HUDEP-2 (cell line): ENCODE results near the gene OR2H2.

Experiments used
- DNase-seq, 76 experiments: peaks; one replicate each; lab custom pipeline; 2025; ENCODE audit not compliant: unreplicated experiment in 76 of 76; lab: John Stamatoyannopoulos, UW

The OR2H2 gene

DNA sequence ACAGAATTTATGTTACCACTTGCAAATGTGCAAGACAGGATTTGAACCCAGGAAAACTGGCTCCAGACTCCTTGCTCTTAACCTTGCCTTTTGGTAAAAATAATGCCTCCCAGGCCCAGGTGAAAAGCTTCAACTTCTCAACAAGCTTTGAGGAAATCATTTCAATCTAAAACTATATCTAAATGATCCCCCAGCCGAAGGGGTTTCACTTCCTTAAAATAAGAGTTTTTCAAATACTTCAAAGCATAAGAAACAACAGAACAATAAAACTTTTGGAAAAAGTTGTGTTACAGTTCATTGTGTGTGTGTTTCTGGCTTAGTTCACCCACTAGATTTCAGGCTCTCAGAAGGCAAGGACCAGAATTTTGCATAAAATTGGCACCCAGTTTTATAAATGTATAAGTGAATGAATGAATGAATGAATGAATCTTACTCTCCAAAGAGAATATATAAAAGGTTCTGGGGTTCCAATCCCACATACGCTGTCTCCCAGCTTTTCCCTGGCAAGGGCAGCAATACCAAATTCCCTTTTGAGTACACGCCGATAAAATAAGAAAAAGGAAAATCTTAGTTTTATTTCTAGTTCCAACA, 5.4 kb downstream of the OR2H2 start:
- DNase-seq, result no peak

DNA sequence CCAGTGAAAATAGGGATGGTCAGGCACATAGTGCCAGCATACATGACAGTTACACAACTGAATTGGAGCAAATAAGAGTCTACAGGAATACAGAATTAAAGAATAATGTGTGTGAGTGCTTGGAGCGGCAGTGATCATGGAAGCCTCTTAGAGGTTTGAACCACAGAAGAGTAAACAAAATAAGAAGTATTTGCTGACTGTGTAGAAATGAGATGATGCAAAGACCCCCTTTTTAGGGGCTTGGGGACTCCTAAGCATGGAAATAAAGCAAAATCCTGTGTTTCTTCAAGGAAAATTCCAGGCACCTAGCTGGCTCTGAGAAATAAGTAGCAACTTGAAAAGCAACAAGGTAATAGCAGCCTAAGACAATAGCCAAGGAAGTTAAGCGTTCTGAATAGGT, 6.8 kb downstream of the OR2H2 start:
- DNase-seq, result no peak

GRCh38 chr6:29593199-29593855, 8.4 kb downstream of the OR2H2 start:
- DNase-seq, result peak in 3 of 76 experiments; percentile 8 to 17 (median 10)

GRCh38 chr6:29596381-29596900, 11.5 kb downstream of the OR2H2 start:
- no peak for DNase-seq

DNA sequence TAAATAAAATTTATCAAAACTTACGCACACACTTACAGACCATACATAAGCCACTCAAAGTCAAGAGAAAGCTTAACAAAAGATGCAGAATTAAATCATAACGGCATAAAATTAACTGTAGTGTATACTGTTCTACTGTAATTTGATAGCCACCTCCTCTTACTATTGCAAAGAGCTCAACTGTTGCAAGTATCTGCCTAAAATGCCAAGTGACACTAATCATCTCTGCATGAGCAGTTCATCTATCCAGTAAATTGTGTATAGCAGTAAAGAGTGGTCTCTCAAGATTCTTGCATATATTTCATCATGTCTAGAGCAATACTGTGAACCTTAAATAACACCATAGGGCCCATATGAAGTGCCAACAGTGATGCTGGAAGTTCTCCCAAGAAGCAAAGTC, 12.3 kb downstream of the OR2H2 start:
- no peak for DNase-seq

GRCh38 chr6:29598172-29598747, 13.3 kb downstream of the OR2H2 start:
- DNase-seq, result no peak

DNA sequence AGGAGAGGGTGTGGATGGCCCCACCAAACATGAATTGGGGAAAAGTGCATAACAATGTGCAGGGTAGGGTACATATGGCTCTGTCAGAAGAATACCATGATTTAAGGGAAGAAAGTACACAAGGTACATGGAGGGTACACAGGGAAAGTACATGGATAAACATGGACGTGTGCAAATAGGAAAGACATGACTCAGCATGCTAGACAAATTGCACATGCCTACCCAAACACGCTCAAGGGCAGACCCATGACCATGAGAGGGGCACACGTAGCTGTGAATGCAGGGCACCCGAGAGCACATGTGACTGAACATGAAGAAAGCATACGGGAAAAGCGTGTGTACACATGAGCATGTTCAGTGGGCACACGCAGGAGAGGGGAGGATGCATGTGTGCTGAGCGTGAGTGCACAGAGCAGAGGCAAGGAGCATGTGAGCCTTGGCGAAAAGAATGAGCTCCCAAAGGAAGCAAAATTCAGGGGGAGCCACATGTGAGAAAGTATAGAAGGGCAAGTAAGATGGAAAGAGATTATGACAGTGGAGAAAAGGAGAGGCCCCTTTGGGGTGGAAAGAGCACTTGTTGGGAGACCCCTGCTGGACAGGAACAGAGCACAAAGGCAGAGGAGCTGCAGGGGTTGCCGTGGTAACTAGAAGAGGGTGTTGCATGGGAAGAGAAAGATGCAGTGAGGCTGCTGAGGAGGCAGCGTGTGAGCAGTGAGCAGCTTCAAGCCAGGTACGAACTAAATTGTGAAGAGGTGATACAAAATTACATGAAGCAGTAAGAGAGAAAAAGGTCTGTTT, 17.8 kb downstream of the OR2H2 start:
- peak in 18 of 76 experiments; percentile 1 to 52 (median 20) for DNase-seq

DNA sequence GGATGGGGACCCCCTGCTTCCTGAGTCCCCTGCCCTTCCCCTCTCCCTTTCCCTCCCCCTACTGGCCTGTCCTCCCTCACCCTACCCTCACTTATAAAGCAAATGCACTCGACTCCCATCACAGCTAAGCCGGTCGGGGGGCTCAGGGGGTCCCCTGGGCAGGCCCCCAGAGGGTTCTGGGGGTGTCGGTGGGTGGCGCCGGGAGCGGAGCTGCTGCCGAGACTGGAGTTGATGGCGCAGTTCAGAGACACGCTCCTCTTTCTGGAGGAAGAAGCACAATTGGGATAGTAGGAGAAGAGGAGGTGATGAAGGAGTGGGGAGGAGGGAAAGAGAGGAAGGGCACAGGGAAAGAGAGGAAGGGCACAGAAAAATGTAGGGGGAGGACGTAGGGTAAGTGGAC, 18.5 kb downstream of the OR2H2 start:
- DNase-seq, result no peak

DNA sequence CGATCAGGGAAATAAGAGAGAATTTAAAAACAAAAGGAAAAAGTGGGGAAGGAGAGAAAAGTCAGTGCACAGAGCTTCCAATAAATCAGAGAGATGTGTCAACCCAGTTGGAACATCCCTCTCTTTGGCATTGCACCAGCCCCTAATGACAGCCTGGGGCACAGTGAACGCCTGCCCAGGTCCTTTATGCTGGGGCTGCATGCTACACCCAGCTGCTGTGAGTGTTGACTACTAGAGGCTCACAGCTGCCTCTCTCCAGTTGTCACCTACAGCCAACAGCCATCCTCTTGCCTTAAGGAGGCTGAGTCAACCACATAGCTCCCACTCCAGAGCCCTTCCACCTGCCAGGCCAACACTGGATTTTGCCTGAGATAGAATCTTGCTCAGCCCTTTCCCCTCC, 19.0 kb downstream of the OR2H2 start:
- no peak for DNase-seq

GRCh38 chr6:29608131-29608530, 23.2 kb downstream of the OR2H2 start:
- no peak for DNase-seq

GRCh38 chr6:29610540-29610939, 25.6 kb downstream of the OR2H2 start:
- DNase-seq, result no peak

DNA sequence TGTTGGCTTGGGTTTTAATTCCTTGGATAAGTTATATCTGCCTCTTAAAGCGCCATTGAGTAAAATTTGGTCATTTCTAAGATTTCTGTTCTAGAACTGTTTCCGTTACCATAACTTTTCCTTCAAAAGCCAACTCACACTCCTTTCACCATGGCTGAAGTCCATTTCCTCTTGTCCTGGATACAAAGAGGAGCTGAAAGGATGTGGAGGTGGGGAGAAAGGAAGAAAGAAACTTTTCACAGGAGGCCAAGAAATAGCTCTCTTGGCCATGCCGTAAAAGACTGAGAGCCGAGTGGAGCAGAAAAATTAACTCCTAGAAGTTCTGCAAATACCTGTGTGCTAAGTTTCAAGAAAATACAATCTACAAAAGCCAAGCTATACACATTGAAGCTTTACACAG, 26.5 kb downstream of the OR2H2 start:
- DNase-seq, result no peak

DNA sequence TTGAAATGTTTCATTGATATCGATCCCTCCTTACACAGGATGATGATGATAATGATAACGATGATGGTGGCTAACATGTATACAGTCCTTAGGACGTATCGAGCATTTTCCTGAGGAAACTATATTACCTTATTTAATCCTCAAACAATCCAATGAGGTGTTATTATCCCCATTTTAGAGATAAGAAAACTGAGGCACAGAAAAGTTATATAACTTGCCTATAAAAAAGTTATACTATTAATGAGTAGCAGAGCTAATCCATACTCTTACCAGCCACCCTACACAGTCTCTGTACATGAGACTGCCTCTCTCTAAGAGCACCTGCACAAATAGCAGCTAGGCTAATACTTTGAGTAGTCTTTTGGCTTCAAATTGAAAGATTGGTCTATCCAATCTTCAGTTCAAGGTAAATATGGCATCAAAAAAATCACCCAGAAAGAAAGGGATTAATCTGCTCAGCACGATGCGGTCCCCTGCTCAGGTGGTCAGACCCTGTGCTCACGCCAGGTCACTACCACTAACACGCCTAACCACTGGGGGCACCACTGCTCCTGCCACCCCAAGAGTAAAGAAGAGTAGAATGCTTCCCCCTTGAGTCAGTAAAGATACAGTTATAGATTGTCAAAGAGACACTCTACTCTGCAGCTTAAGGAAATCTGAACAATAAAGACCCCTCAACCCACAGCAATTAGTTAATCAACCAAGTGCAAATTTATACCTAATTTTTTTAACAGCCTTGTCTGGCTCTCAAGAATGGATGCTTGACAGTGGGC, 33.0 kb downstream of the OR2H2 start:
- DNase-seq, result peak in 6 of 76 experiments; percentile 7 to 32 (median 16)

DNA sequence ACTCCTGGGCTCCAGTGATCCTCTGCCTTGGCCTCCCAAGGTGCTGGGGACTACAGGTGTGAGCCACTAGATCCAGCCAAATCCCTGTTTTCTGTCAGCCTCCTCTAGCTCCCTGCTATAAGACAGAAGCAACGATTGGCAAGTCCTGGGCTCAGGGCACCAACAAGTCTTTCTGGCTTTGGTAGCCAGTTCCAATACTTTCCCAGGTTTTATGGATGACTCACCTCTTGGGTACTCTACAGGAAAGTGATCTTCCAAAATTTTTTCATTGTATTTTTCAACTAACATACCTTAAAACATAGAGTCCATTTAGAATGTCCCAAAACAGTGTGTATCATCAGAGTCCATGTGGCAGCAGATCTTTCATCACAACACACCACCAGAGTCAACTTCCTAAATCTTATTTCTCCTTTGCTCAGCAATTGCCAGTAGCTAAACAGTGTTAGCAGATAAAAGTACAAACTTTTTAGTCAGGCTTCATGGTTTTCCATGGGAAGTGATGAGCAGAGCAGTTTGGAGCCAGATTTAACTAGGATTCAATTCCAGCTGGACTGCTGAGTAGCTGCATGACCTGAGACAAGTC, 34.7 kb downstream of the OR2H2 start:
- no peak for DNase-seq

DNA sequence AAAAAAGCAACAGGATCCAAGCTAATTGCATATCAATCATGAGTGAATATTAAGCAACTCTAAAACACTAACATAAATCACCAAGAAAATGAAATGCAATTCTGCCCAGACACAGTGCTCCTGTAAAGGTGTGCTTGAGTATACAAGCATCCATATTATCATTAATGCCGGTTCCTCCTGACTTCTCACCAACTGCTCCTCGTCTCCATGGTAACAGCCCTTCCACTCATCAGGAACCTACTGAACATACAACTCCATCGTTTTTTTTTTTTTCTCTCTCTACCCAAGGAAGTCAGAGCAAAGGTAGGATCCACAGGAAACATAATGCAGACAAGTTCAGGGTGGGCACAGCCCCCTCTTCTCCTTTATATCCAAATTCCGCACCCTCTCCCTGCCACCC, 35.7 kb downstream of the OR2H2 start:
- no peak for DNase-seq

- no peak for DNase-seq
Observed at GRCh38 chr6:29624520-29624961, 39.6 kb downstream of the OR2H2 start.

- no peak for DNase-seq
Observed at GRCh38 chr6:29625337-29625930, 40.5 kb downstream of the OR2H2 start.

DNA sequence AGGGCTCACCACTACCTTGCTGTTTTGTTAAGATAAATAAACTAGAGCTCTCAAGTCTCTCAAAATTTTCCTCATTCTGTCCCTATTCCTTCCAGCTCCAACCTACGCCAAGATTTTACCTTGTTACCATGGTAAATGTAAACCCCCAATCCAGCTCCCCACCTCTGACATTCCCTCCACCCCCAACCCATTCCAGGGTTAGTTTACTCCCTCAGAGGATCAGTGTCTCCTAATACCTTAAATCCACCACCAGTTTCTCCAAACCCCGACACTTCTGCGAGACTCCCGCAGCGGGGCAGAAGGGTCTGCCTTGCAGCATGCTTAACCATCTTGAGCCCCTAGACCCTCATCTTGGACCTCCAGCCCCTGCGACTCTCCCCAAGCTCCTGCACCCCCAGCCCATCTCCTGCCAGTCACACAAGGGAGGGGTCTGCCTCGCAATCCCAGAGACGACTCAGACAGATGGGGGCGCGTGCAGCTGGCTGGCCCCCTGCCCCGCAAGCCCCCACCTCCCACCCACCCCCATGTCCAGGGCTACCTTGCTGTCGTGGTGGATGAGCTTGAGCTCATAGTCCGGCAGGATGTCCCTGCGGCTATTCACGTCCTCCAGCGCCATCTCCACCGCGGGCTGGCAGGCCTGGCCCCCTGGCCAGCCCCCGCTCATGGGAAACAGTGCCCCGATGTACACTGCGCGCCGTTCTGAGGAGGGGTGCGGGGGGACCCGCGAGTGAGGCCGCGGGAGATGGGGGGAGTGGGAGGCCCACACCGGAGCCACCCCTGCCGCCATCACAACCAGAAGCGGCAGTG, 42.2 kb downstream of the OR2H2 start:
- no peak for DNase-seq
